Lower leg skin (tissue), 4 donors: ENCODE measurements around the gene DUSP10. TPM values are rescaled to one million over a fixed set of nuclear protein-coding genes. Genes with fewer than 3 reads are reported as not detected.

Source experiments
- DNase-seq, 2 donors: peaks; one replicate each; pipeline ENCODE4 v3.0.0-alpha.2; 2019; ENCODE audit warnings: low spot score in 2 of 2
- H3K4me3 ChIP-seq: fragments of 200-600 bp; sonication (generic); 2 replicates; pipeline ENCODE4 v1.5.1; 2017; ENCODE audit warnings: mild to moderate bottlenecking, low read depth; ENCODE audit not compliant: poor library complexity, severe bottlenecking
- CTCF ChIP-seq, 3 donors: fragments of 450-650 bp; IDR thresholded peaks; one replicate each; pipeline ENCODE4 v1.5.1; 2016; ENCODE audit warnings: antibody characterized with exemption in 3 of 3, mild to moderate bottlenecking in 3 of 3, moderate library complexity in 2 of 3
- POLR2A ChIP-seq, 2 donors: fragments of 450-650 bp; IDR thresholded peaks; one replicate each; pipeline ENCODE4 v1.6.1; 2016 to 2017; ENCODE audit warnings: antibody characterized with exemption in 2 of 2, mild to moderate bottlenecking in 1 of 2, moderate library complexity in 1 of 2
- WGBS, 2 donors: methylation state at CpG; one replicate each; pipeline ENCODE4 v1.1.5; 2018; 5-methylcytosine and 5-hydroxymethylcytosine counted together
- intact Hi-C: fragments of 100-400 bp; cut with DNase I; formaldehyde crosslinking; loops from one replicate; pipeline ENCODE4 v1.15.0; 2023; ENCODE audit warnings: low total_unique reads
- total RNA-seq, 4 donors: library from RNA; depleted of rRNA; stranded (reverse); fragments of >200 nt; gene quantifications; one replicate each; pipeline ENCODE4 v1.1.0, GENCODE V29; 2016

The DUSP10 gene
- total RNA-seq, 4 donors from 2014 or later: 11.8 to 20.9 (median 14.6) TPM

GRCh38 chr1:221782970-221783369 is 41.1 kb upstream of the DUSP10 start:
- TF ChIP-seq POLR2A (IDR thresholded peaks at IDR 0.05): no peak
- TF ChIP-seq CTCF (IDR thresholded peaks at IDR 0.05): no peak
- no peak for DNase-seq
- intact Hi-C loops: no loop called here
- WGBS, 2 donors: 91 to 100% methylated on average over 1 of the region's 1 CpG
- H3K4me3 ChIP-seq: no peak overlapping the region

- no peak for DNase-seq
- no peak for TF ChIP-seq CTCF (IDR thresholded peaks at IDR 0.05)
- no peak for TF ChIP-seq POLR2A (IDR thresholded peaks at IDR 0.05)
- intact Hi-C loops: no loop called here
- no peak overlapping the region for H3K4me3 ChIP-seq
- 41 to 53% methylated on average over 2 of the region's 2 CpGs for WGBS, 2 donors
Measured at GRCh38 chr1:221782477-221782876, 40.6 kb upstream of the DUSP10 start.

DNA sequence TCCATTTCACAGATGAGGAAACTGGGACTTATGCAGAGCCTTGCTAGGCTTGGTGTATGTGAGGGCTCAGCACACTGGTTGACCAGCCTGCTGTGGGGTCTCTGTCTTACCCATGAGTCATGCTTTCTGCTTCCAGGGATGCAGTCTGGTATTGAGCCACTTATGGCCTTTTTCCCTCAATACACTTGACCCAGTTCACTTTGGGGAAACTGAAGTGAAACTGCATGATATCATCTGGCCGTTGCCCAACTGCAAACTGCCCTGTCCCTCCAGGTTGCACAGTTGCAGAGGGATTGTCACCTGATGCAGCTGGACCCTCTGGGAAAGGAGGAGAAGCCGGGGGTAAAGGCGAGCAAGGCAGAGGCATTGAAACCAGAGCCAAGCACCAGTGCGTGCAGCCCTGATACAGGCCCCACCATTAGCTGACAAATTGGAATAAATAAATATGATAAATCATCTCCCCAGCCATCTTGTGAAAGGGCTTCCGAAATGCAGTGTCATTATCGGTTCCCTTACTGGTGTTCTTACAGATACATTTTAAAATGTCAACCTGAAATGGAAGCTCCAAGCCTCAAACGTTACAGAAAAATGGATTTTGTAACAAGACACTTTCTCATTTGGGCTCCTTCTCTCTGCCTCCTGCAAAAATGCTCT is 39.3 kb upstream of the DUSP10 start:
- intact Hi-C loops: no loop called here
- DNase-seq: no peak
- WGBS, 2 donors: 82 to 89% methylated on average over 7 of the region's 7 CpGs
- H3K4me3 ChIP-seq: no peak overlapping the region
- no peak for TF ChIP-seq POLR2A (IDR thresholded peaks at IDR 0.05)
- TF ChIP-seq CTCF (IDR thresholded peaks at IDR 0.05): no peak

DNA sequence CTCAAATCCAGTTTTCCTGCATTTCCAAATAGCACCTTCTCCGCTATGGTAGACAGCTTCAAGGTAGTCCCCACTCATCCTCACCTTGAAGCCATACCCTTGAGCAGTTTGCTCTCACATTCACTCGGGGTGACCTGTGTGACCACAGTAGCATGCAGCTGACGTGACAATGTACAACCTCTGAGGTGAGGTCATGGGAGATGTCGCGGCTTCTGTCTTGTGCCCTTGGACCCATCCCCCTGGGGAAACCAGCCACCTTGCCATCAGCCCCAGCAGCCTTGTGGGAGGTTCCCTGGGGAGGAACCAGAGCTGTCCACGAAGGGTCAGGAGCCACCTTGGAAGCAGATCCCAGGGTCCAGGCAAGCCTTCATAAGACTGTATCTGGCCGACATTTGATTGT is 38.3 kb upstream of the DUSP10 start:
- intact Hi-C loops: no loop called here
- no peak for DNase-seq
- no peak overlapping the region for H3K4me3 ChIP-seq
- WGBS, 2 donors: 87 to 94% methylated on average over 7 of the region's 7 CpGs
- TF ChIP-seq POLR2A (IDR thresholded peaks at IDR 0.05): no peak

DNA sequence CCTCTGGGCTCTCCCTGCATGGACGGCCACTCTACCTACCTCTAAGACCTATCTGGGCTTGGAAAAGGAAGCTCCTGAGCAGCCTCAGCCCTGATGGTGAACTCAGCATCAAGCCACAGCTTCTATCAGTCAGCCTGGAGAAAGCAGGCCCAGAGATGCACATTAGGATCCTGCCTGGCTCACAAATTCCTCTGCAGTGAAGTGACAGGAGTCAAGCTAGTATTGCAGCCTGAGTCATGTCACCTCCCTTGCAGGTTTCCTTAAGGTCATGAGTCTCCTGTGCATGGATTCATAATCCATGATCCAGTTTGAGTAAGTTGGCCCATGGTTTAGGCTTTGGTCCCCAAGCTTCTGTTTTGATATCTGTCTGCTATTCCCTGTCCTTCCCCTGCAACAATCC is 37.9 kb upstream of the DUSP10 start:
- DNase-seq: no peak
- no peak for TF ChIP-seq CTCF (IDR thresholded peaks at IDR 0.05)
- TF ChIP-seq POLR2A (IDR thresholded peaks at IDR 0.05): no peak
- 95 to 100% methylated on average over 1 of the region's 1 CpG for WGBS, 2 donors
- intact Hi-C loops: no loop called here
- no peak overlapping the region for H3K4me3 ChIP-seq

DNA sequence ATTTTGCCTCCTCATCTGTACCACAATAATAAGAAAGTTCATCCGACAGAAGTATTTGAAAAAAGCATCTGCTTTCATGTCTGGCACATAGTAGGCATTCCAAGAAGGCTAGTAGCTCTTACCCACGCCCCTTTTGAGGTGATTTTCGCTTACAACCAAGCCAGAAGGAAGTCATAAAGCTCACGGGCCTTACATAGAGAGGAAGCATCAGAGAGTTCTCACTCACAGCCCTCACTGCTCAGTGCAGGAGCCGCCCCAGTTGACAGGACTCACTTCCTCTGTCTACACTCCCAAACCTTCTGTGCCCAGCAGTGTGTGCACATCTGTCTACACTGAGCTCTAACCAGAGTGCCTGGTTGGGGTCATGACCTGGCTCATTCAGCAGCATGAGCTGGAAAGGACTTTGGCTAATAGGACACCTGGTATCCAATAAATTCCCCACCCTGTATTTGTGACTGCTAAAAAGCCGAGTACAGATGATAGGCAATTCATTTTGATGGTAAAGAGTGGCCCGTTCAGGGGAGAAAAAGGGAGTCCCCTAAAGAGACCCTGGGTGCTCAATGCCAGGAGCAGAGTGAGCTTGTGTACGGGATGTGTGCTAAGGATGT is 36.8 kb upstream of the DUSP10 start:
- DNase-seq: no peak
- H3K4me3 ChIP-seq: no peak overlapping the region
- WGBS, 2 donors: 77 to 78% methylated on average over 8 of the region's 8 CpGs
- intact Hi-C loops: no loop called here
- TF ChIP-seq CTCF (IDR thresholded peaks at IDR 0.05) (no peak), POLR2A (IDR thresholded peaks at IDR 0.05) (no peak)
